Endothelial cell of umbilical vein (primary cell): ENCODE data around the gene RAB6B. TPM values are rescaled to one million over a fixed set of nuclear protein-coding genes. Genes with fewer than 3 reads are reported as not detected.

Source experiments
- BruUV-seq: library from RNA; stranded (reverse); fragments of 400-500 nt; replicated peaks from 2 replicates; lab custom pipeline; 2021; lab: Mats Ljungman, UMichigan
- CTCF ChIA-PET: fragments of 300-600, 350-600 bp; sonication (Branson Sonifier 250); formaldehyde crosslinking; loops from one replicate; lab custom pipeline; 2021; ENCODE audit warnings: antibody characterized with exemption, inconsistent platforms; lab: Charles Lee
- POLR2A ChIA-PET: fragments of 300-600, 350-600 bp; sonication (Branson Sonifier 250); formaldehyde crosslinking; loops from one replicate; lab custom pipeline; 2021; ENCODE audit warnings: antibody characterized with exemption, inconsistent platforms; lab: Charles Lee
- DNase-seq: peaks from one replicate; pipeline ENCODE4 v3.0.0-alpha.2; 2011; ENCODE audit warnings: low read depth, low spot score
- FAIRE-seq: peaks from 2 replicates; lab custom pipeline; 2011; peaks lifted over from hg19 to GRCh38; lab: Jason Lieb, UNC
- H2AFZ ChIP-seq: 2 replicates; pipeline ENCODE4 v1.6.0; 2012; ENCODE audit warnings: low read depth, low read length, control low read depth, inconsistent platforms
- H3K27ac ChIP-seq: 2 replicates; pipeline ENCODE4 v1.5.1; 2011; ENCODE audit warnings: low read depth, mild to moderate bottlenecking, control low read depth, low read length, moderate library complexity; ENCODE audit not compliant: insufficient read depth
- H3K27me3 ChIP-seq, 2 experiments: 2 replicates each; pipeline versions ENCODE4 v1.6.0 to v1.6.1; 2011; ENCODE audit warnings: low read length in 2 of 2, mixed read lengths in 1 of 2; ENCODE audit not compliant: control insufficient read depth in 2 of 2, insufficient read depth in 2 of 2
- H3K36me3 ChIP-seq, 2 experiments: 2 replicates in 1 of 2; 3 replicates in 1 of 2; pipeline ENCODE4 v1.5.1; 2011; ENCODE audit warnings: low read length in 2 of 2, mild to moderate bottlenecking in 1 of 2, moderate library complexity in 1 of 2; ENCODE audit not compliant: control insufficient read depth in 2 of 2, insufficient read depth in 2 of 2; ENCODE audit errors: extremely low read depth in 1 of 2
- H3K4me1 ChIP-seq: 3 replicates; pipeline ENCODE4 v1.5.1; 2011; ENCODE audit warnings: mild to moderate bottlenecking, low read length; ENCODE audit not compliant: control insufficient read depth, insufficient read depth; ENCODE audit errors: extremely low read depth
- H3K4me2 ChIP-seq: 2 replicates; pipeline ENCODE4 v1.6.1; 2011; ENCODE audit warnings: low read length, control low read depth, mixed read lengths; ENCODE audit not compliant: insufficient read depth
- H3K4me3 ChIP-seq, 3 experiments: fragments of 200-600 bp in 1 of 3; sonication (generic), shearing (Covaris generic) in 1 of 3; replicated peaks in 1 of 3; 2 replicates each; pipeline ENCODE4 v1.5.1; 2011 to 2016; ENCODE audit warnings: control low read depth in 3 of 3, low read length in 3 of 3, mild to moderate bottlenecking in 2 of 3, inconsistent platforms in 1 of 3, low read depth in 1 of 3, moderate library complexity in 1 of 3; ENCODE audit not compliant: insufficient read depth in 1 of 3
- H3K79me2 ChIP-seq: 2 replicates; pipeline ENCODE4 v1.6.0; 2012; ENCODE audit warnings: low read length, inconsistent platforms; ENCODE audit not compliant: control insufficient read depth, insufficient read depth
- H3K9ac ChIP-seq: replicated peaks from 2 replicates; pipeline ENCODE3; 2011; ENCODE audit warnings: low read length, control low read depth; ENCODE audit not compliant: insufficient read depth; ENCODE audit errors: extremely low read depth
- H3K9me1 ChIP-seq: replicated peaks from 3 replicates; pipeline ENCODE4 v1.6.0; 2011; ENCODE audit warnings: mild to moderate bottlenecking, low read length; ENCODE audit not compliant: control insufficient read depth, insufficient read depth; ENCODE audit errors: extremely low read depth
- H3K9me3 ChIP-seq: replicated peaks from 2 replicates; pipeline ENCODE4 v1.5.1; 2012; ENCODE audit warnings: low read length, inconsistent platforms; ENCODE audit not compliant: control insufficient read depth, insufficient read depth
- H4K20me1 ChIP-seq: replicated peaks from 2 replicates; pipeline ENCODE3; 2011; ENCODE audit warnings: mild to moderate bottlenecking, low read length; ENCODE audit not compliant: control insufficient read depth, insufficient read depth; ENCODE audit errors: extremely low read depth
- CTCF ChIP-seq, 2 donors: IDR thresholded peaks; 1 replicate in 1 of 2; 2 replicates in 1 of 2; pipeline ENCODE4 v1.5.1; 2011; ENCODE audit warnings: low read length in 2 of 2, mild to moderate bottlenecking in 2 of 2, moderate library complexity in 2 of 2, control low read depth in 1 of 2, inconsistent platforms in 1 of 2, low read depth in 1 of 2; ENCODE audit not compliant: insufficient read depth in 1 of 2; ENCODE audit errors: extremely low read depth in 1 of 2
- EZH2 ChIP-seq: IDR thresholded peaks from 2 replicates; pipeline ENCODE4 v1.6.1; 2012; ENCODE audit warnings: borderline replicate concordance, low read depth, mild to moderate bottlenecking, moderate library complexity, low read length, inconsistent platforms; ENCODE audit not compliant: severe bottlenecking
- FOS ChIP-seq: IDR thresholded peaks from 2 replicates; pipeline ENCODE4 v1.6.1; 2011; ENCODE audit warnings: mild to moderate bottlenecking, low read length, moderate library complexity, borderline replicate concordance; ENCODE audit not compliant: insufficient read depth
- GATA2 ChIP-seq: IDR thresholded peaks from 2 replicates; pipeline ENCODE4 v1.7.0; 2011; ENCODE audit warnings: low read depth, mild to moderate bottlenecking, moderate library complexity, mixed read lengths, low read length; ENCODE audit not compliant: insufficient read length, insufficient read depth
- JUN ChIP-seq: IDR thresholded peaks from 2 replicates; pipeline ENCODE4 v1.6.1; 2011; ENCODE audit warnings: borderline replicate concordance, low read depth; ENCODE audit not compliant: insufficient read length, insufficient read depth
- MAX ChIP-seq: IDR thresholded peaks from 2 replicates; pipeline ENCODE4 v1.6.1; 2011; ENCODE audit not compliant: insufficient read depth, insufficient read length
- MYC ChIP-seq: IDR thresholded peaks from one replicate; pipeline ENCODE4 v1.6.1; 2011; ENCODE audit warnings: mild to moderate bottlenecking, low read depth, low read length
- POLR2A ChIP-seq: IDR thresholded peaks from 2 replicates; pipeline ENCODE4 v1.6.1; 2012; ENCODE audit warnings: low read depth, mild to moderate bottlenecking, control low read depth, low read length
- POLR2AphosphoS5 ChIP-seq: IDR thresholded peaks from 2 replicates; pipeline ENCODE4 v1.6.1; 2012; ENCODE audit warnings: low read depth, mild to moderate bottlenecking, control low read depth, low read length, moderate library complexity; ENCODE audit not compliant: insufficient read depth
- dilution Hi-C: fragments of 300-500 bp; cut with MboI; formaldehyde crosslinking; loops from one replicate; pipeline ENCODE4 v1.15.0; 2019; ENCODE audit warnings: low sequenced_read_pairs; ENCODE audit not compliant: extremely low pct_ligation_motif_present
- intact Hi-C: fragments of 100-400 bp; cut with micrococcal nuclease; formaldehyde crosslinking; loops from one replicate; pipeline ENCODE4 v1.10.0; 2022
- polyA plus RNA-seq, 4 experiments: library from polyadenylated mRNA; depleted of rRNA in 3 of 4; stranded (reverse) in 3 of 4; unstranded in 1 of 4; fragments of >200 nt; gene quantifications; 2 replicates each; pipeline versions ENCODE4 v1.2.1 to v1.2.3, GENCODE V29; 2011 to 2012; ENCODE audit warnings: missing spikeins in 1 of 4
- total RNA-seq: library from RNA; stranded (reverse); gene quantifications from 2 replicates; pipeline ENCODE4 v1.2.3, GENCODE V29; 2021

RAB6B gene
- total and polyA plus RNA-seq, 2 donors (not counting 3 experiments of a cell fraction or from before 2014, with no cell fraction given) = 1.7 to 6.7 TPM

- Histone ChIP-seq H3K4me2 (no peak overlapping the region), H3K9me3 (no peaks in the 10 kb centered on the region), H3K9me1 (no peaks in the 10 kb centered on the region), H3K79me2 (no peaks in the 10 kb centered on the region), H3K4me1 (no peaks in the 10 kb centered on the region), H2AFZ (no peak overlapping the region), H3K4me3 (no peak overlapping the region), H3K27ac (no peak overlapping the region), H4K20me1 (no peaks in the 10 kb centered on the region), H3K27me3 (peaks cover 8 to 10% of the 10 kb centered on the region in 2 experiments), H3K36me3 (no peaks in the 10 kb centered on the region), H3K9ac (no peak overlapping the region)
- POLR2A ChIA-PET = no interaction called here
- intact Hi-C loops = no loop called here
- FAIRE-seq (no peak), DNase-seq (no peak)
- TF ChIP-seq EZH2 = no peak
- no peak for TF ChIP-seq JUN
- TF ChIP-seq MAX = no peak
- TF ChIP-seq POLR2AphosphoS5 = no peak
- no peak for TF ChIP-seq CTCF (IDR thresholded peaks at IDR 0.05; ENCODE audit: extremely low read depth in 1 of 2, insufficient read depth in 1 of 2, low read depth in 1 of 2, low read length in 2 of 2)
- no peak for TF ChIP-seq POLR2A
- no peak for TF ChIP-seq FOS
- no peak for TF ChIP-seq MYC
- no peak for TF ChIP-seq GATA2
- dilution Hi-C loops = no loop called here
- CTCF ChIA-PET = no interaction called here
- BruUV-seq = no TSS peak
Measured at GRCh38 chr3:133901847-133902246, 6.2 kb upstream of the RAB6B start.
